Measurements from ENCODE around the gene NINJ2.
A peak's percentile ranks its signal among the peaks of the same experiment; 100 is the strongest.

Gene NINJ2

DNA sequence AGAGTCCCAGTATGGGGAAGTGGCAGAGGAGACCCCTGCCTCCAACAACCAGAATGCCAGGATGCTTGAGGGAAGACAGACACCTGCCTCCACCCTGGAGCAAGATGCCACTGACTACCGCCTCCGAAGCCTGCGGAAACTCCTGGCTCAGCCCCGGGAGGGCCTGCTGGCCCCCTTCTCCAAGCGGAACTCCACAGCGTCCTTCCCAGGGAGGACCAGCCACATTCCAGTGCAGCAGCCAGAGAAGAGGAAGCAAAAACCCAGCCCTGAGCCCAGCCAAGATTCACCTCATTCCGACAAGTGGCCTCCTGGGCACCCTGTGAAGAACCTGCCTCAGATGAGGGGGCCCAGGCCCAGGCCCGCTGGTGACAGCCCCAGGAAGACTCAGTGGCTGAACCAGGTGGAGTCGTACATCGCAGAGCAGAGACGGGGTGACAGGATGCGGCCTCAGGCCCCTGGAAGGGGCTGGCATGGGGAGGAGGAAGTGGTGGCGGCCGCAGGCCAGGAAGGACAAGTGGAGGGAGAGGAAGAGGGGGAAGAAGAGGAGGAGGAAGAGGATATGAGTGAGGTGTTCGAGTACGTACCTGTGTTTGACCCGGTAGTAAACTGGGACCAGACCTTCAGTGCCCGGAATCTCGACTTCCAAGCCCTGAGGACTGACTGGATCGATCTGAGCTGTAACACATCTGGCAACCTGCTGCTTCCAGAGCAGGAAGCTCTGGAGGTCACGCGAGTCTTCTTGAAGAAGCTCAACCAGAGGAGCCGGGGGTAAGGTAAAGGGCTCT is 109.8 kb downstream of the NINJ2 start:
- DNase-seq (ENCODE audit: low read depth in 1 of 2, low spot score in 1 of 2): no peak

DNA sequence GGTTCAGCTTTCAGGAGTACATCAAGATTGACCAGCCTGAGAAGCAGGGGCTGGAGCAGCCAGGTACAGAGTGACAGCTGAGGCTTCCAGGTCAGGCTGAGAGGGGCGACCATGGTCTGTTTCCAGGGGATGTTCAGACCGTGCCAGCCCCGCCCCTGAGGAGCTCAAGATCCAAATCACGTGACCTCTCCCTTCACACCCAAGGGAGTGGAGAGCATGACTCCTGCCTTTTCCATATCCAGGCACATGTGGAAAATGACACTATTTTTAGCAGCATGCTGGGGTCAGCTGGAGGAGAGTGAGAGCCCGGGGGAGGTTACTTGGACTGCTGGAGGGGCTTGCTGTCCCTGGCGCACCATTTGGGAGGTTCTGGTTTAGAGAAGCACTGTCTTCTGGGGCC is 110.8 kb downstream of the NINJ2 start:
- DNase-seq (ENCODE audit: low read depth in 1 of 2, low spot score in 1 of 2): no peak

DNA sequence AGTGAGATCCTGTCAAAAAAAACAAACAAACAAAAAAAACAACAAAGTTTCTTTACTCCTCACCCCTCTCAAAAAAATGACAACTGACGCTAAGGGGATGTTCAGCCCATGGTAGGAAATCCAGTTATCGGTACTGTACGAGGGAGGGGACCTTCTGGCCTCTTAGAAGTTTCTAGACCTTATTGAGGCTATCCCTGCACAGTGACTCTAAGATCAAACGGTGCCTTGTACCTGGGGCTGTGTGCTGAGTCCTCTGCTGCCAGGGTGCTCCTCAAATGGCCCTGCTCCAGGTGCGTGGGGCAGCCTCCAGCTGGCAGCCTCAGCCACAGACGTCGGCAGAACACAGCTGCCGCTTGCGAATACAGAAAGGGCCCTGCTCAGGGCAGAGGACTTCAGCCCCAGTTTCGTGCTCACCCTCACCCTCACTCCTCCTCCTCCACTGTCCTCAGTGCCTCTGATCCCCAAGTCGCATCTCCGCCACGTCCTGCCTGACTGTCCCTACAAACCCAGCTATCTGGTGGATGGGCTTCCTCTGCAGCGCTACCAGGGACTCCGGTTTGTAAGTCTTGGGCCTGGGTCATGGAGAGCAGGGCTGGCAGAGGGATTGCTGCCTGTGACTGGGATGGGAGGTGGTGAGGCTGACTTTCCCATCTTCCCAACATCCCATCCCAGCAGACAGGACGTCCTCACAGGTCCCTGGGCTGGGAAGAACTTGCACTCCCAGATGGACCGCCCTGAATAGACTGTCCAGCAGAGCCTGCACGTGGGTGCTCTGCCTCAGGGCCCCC is 112.6 kb downstream of the NINJ2 start:
- DNase-seq (ENCODE audit: low read depth in 1 of 2, low spot score in 1 of 2): no peak

DNA sequence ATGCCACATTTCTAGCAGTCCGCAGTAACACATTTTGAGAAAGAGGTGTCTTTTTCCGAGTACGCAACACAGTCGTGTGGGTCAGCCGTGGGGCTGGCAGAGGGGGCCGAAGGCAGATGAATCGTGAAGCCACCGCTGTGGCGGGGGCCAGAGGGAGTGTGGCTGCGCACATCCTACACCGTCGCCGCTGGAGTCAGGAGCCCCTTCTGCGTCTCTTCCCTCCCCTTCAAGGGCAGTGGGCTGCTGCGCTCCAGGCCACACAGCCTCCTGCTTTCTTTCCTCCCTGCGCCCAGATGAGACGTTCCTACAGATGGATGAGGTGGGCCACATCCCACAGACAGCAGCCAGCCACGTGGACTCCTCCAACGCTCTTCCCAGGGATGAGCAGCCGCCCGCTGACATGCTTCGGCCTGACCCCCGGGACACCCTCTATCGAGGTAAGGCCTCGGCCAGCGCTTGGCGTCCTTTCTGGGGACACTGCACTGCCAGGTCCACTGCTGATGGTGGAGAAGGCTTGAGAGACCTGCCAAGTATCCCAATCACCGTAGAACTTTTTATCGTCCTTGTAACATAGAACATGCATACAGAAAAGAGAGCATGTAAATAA is 113.7 kb downstream of the NINJ2 start:
- no peak for DNase-seq (ENCODE audit: low read depth in 1 of 2, low spot score in 1 of 2)

DNA sequence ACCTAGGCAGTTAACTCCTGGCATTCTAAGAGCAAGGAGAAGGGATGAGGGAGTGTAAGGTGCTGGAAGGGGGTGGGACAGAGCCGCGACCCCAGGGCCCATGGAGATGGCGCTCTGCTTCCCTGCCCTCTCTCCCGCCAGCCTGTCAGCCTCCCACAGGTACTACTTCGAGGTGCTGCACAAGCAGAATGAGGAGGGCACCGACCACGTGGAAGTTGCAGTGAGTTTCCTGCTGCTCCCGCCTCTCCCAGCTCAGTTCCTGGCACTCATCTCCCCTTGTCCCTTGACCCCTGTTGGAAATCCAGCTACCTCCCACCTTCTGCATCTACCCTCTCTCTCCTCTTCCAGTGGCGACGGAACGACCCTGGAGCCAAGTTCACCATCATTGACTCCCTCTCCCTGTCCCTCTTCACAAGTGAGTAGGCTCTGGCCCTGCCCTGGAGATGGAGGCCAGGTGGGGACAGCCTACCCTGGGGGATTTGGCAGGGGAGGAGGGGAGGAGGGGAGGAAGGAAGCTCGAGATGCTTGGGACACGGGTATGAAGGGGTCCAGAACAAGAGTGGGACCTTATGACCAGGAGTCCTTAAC is 115.3 kb downstream of the NINJ2 start:
- DNase-seq (ENCODE audit: low read depth in 1 of 2, low spot score in 1 of 2): no peak

DNA sequence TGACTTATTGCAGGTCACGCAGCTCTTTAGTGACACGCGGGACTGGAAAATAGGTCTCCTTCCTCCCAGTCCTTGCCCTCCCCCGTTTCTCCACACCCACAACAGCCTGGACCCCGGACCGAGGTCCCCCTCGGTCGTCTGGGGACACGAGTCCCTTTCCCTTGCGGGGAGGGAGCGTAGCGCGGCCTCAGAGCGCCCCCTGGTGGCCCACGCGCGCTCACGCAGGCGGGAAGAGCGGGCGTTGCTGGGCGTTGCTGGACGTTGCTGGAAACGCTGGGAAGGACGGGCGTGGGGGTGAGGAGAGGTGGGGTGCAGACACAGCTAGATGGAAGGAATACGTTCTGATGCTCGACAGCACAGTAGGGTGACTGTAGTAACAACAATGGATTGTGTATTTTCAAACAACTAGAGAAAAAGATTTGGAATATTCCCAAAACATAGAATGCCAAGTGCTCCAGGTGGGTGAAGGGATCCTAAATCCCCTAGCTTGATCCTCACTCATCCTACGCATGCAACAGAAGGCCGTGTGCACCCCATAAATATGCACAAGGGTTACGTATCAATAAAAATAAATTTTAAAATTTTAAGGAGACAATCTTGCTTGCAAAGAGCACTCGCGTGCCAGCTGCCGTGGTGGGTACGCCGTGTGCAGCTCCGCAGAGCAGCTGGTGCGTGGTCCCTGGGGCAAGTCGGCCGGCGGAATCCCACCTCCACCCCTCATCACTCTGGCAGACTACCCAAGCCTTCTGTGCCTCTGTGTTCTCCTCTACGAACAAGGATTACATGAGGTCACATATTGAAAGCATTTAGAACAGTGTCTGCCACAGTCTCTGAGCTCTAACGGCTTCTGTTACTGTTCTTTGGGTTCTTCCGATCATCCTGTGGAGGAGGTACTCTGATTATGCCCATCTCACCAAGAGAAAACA is 116.1 kb downstream of the NINJ2 start:
- peak; percentile 49 to 64 for DNase-seq (ENCODE audit: low read depth in 1 of 2, low spot score in 1 of 2)

DNA sequence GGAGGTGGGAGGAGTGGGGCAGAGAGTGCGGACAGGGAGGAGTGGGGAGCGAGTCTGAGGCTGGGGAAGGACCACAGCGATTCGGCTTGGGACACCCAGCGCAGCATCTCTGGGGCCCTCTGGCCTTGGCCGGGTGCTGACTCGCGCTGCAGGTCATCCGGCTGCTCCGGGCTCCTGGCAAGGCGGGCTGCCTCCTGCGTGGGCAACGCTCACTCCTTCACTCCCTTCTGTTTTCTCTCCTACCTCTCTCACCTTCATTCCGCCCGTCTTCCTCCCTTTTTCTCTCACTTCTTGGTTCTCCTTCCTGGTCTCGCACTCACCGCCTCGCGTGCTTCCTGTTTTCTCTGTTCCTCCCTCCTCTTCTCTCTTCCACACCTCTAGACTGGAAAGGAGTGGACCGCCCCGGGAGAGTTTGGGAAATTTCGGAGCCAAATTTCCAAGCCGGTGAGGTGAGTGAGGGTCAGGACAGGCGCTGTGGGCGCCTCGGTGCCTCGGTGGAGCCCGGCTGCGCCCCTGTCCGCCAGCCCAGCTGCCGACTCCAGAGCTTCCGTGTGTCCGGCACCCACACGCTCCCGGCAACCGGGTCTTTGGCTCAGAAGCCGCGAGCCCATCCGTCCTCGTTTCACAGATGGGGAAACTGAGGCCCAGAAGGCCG is 116.9 kb downstream of the NINJ2 start:
- DNase-seq (ENCODE audit: low read depth in 1 of 2, low spot score in 1 of 2): no peak

DNA sequence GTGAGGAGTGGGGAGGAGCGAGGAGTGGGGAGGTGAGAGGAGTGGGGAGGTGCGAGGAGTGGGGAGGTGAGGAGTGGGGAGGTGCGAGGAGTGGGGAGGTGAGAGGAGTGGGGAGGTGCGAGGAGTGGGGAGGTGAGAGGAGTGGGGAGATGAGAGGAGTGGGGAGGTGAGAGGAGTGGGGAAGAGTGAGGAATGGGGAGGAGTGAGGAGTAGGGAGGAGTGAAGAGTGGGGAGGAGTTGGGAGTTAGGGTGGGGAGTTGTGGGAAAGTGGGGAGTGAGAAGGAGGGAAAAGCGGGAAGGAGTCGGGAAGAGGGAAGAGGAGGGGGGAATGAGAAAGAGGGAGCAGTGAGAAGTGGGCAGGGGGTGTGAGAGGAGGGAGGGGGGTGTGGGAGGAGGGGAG is 117.4 kb downstream of the NINJ2 start:
- no peak for DNase-seq (ENCODE audit: low read depth in 1 of 2, low spot score in 1 of 2)

DNA sequence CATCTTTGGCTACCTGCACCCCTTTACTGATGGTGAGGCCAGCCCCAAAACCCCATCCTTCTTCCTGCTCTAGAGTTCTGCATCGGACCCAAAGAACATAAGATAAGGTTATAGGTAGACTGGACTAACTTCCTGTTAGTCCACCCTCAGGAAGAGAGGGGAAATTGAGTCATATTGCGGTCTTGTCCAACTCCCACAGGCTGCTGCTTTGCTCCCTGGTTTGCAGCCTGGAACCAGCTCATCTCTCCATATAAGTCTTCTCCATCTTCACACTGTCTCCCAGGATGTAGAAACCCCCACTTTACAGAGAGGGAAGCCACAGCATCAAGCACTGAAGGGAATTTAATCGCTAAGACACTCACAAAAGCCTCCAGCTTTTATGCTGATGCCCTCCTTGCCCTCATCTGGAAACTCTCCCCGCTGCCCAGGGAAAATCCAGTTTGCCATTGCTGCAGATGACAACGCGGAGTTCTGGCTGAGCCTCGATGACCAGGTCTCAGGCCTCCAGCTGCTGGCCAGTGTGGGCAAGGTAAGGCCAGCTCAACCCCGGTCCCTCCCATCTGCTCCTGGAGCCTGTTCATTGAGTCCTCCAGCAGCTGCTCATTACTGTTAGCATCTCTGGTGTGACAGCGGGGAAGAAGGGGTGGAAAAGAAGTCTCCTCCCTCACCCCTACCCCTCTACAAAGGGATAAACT is 118.2 kb downstream of the NINJ2 start:
- DNase-seq (ENCODE audit: low read depth in 1 of 2, low spot score in 1 of 2): no peak

DNA sequence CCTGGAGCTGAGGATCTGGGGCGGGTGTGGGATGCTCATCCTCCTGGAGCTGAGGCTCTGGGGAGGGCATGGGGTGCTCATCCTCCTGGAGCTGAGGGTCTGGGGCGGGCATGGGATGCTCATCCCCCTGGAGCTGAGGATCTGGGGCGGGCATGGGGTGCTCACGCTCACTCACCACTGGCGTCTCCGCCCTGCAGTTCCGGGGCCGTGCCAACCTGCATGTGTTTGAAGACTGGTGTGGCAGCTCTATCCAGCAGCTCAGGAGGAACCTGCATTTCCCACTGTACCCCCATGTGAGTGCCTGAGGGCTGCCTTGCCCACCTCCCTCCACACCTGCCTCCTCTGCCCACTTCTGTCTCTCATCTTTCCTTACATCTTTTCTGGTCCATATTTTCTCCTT is 119.1 kb downstream of the NINJ2 start:
- DNase-seq (ENCODE audit: low read depth in 1 of 2, low spot score in 1 of 2): no peak

DNA sequence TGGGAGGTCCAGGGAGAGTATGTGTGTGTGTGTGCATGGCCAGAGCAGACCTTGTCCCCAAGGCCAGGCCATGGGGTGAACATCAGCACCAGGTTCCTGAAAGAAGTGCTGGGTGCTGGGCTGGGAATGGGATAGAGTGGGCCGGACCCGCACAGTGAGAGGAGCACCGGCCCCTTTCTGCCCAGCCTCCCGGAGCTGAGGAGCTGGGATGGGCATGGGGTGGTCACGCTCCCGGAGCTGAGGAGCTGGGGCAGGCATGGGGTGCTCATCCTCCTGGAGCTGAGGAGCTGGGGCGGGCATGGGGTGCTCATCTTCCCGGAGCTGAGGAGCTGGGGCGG is 120.2 kb downstream of the NINJ2 start:
- no peak for DNase-seq (ENCODE audit: low read depth in 1 of 2, low spot score in 1 of 2)

DNA sequence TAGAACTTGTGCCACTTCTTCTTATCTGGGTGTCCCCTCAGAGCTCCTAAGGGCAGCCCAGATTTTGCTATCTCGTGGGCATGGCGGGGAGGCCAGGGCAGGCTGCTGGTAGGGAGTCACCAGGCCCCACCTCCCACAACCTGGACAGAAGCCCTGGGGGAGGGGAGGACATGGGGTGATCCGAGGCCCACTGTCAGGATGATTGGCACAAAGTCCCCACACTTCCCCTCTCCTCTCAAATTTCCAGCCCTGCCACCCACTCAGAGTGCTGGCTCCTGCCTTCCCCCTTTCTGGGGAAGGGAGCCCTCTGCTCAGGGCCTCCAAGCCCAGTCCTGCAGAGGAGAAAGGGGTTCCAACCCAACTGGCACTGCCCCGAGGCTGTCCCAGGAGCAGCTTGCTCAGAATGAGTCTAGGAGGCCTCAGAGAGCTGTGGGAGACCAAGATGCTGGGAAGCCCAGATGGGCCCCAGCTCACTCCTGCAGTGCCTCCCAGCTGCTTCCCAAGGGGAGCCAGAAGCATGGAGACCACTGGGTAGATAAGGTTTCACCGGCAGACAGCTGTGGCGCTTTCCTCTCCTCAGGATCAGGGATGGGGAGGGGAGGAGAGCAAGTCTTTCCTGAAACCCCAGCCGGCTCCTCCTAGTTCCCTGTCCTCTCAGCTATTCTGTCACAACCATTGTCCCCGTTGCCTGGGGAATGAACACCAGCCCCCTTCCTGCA is 120.7 kb downstream of the NINJ2 start:
- DNase-seq (ENCODE audit: low read depth in 1 of 2, low spot score in 1 of 2): no peak

DNA sequence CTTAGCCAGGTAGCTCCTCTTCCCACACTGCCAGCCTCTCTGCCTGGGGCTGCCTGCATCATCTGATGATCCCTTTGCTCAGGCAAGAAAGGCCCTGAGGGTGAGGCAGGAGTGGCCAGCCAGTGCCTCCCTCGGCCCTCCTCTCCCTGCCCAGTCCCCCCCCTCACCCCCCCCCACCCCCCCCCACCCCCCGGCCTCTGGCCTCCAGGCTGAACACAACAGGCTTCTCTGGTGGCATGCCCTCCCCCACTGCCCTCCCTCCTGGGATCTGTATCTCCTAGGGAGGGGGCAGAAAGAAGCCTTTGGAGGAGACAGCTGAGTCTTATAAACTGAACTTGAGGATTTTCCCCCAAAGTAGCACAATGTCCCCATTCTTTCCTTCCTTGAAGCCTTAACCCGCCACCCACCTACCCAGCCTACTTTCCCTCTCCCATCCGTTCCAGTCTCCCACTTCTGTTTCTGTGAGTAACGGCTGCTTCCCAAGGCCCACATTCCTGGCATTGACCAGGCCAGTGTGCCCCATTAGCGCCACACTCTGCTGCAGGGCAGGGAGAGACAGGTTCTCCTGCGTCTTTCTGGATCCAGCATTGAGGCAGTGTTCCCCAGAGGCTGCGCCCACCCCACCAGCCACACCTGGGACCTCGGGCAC is 121.4 kb downstream of the NINJ2 start:
- no peak for DNase-seq (ENCODE audit: low read depth in 1 of 2, low spot score in 1 of 2)

DNA sequence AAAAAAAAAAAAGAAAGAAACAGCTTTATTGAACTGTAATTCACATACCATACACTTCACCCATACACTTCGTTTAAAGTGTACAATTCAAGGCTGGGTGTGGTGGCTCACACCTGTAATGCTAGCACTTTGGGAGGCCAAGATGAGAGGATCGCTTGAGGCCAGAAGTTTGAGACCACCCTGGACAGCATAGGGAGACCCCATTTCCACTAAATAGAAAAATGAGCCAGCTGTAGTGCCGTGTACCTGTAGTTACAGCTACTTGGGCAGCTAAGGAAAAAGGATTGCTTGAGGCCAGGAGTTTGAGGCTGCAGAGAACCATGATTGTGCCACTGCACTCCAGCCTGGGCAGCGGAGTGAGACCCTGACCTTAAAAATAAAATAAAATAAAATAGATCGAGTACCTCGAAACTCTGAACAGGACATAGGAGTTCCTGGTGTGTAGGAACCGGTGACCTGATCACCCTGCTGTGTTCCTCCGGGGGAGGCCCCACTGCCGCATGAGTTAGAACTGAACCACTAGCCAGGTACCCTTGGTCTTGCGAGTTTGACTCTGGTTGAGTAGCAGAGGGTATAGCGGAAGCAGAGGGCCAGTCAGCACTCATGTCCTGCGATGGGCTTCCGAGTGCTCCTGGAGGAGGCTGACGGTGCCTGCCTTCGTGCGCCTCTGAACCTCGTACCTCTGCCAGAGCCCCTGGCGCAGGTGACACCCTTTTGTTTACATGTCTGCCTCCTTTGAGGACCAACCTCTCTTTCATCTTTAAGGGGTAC is 123.5 kb downstream of the NINJ2 start:
- no peak for DNase-seq (ENCODE audit: low read depth in 1 of 2, low spot score in 1 of 2)

DNA sequence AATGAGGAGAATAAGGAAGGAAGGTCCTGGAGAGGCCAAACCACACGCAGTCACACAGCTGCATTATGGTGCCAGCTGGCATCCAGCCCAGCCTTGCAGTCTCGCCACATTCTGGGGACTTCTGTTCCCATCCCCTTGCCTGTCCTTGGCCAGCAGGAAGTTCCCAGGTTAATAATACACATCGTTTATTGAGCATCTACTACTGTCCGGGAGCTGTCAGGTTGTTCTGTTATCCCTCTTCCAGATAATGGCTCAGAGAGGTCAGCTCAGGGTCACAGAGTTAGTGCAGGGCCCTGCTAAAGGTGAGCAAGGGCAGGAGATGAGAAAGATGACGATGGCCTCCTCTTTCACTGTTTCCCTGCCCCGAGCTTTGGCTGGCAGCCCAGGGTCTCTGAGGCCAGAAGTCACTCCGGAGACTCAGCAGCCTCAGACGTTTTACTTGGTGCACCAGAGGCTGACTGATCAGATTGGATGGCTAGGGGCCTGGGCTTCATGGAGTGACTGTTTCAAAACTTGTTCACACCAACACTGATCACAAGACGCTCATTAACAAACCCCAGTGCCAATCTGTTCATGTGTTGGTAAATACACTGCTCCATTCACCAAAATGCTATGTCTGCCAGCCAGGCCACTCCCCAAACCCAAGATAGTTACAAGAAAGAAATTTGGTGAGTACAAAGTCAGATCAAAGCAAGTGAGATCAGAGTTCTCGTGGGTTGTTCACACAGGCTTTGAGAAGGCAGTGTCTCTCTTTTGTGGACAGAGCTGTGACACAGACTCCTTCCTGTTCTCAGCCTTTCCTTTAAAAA is 124.3 kb downstream of the NINJ2 start:
- DNase-seq (ENCODE audit: low read depth in 1 of 2, low spot score in 1 of 2): no peak

DNA sequence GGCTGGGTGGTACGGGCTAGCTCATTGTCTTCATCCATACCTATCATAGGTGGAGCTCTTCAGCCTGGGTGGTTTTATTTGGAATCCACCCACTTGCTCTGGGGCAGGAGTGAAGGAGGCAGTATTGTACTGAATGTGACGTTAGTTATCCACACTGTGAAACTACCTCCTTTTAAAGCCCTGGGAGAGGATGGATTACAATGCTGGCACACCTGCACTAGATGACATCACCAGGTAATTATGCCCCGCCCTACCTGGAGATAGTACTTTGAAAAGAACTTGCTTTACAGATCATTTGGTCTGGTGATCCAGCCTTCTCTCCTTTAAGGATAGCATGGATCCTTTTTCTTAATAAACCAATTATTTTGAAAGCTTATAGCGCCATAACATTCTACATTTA is 125.5 kb downstream of the NINJ2 start:
- DNase-seq (ENCODE audit: low read depth in 1 of 2, low spot score in 1 of 2): no peak

DNA sequence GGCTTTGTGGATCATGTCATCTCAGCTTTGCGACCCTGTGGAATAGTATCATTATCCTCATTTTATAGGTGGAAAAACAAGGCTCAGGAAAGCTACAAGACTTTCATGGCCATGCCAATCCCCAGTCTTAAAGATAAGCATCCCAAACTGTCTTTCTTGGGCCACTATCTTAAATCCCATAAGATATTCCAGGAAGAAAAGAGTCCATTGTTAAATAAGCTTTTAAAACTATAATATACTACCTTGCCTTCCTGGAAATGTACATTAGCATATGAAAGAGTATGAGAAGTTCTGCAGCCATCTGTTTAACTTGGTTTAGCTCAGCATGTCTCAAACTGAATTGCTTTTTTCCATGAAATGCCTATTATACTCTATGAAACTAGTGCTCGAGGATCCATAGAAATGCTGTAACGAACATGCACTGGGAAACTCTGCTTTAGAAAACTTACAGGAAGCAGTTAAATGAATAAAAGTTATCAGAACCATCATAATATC is 126.4 kb downstream of the NINJ2 start:
- no peak for DNase-seq (ENCODE audit: low read depth in 1 of 2, low spot score in 1 of 2)

Data from stimulated activated CD4-positive, alpha-beta T cell treated with anti-CD3 and anti-CD28 coated beads, Interleukin-15, amount 100 ng/mL, for 1 hour (primary cell).